Loucy (cell line): ENCODE results near the gene AADACL4.

Experiments used
- H2AFZ ChIP-seq: fragments of 200-600 bp; sonication (generic); 2 replicates; pipeline ENCODE4 v1.6.0; 2016; ENCODE audit warnings: antibody characterized with exemption, mild to moderate bottlenecking, low read length, moderate library complexity
- H3F3A ChIP-seq: fragments of 200-600 bp; 2 replicates; pipeline ENCODE4 v1.6.0; 2016; ENCODE audit warnings: antibody characterized with exemption, low read depth, mild to moderate bottlenecking
- H3K27me3 ChIP-seq: fragments of 200-600 bp; sonication (generic); 2 replicates; pipeline ENCODE4 v1.6.1; 2014; ENCODE audit warnings: low read length, mild to moderate bottlenecking; ENCODE audit not compliant: insufficient read depth, poor library complexity, severe bottlenecking
- H3K36me3 ChIP-seq: fragments of 200-600 bp; sonication (generic); 2 replicates; pipeline ENCODE4 v1.6.1; 2016; ENCODE audit warnings: low read length; ENCODE audit not compliant: insufficient read depth
- H3K4me1 ChIP-seq: fragments of 200-600 bp; sonication (generic); 2 replicates; pipeline ENCODE4 v1.5.1; 2014; ENCODE audit warnings: low read length, mild to moderate bottlenecking; ENCODE audit not compliant: insufficient read depth, poor library complexity, severe bottlenecking
- H3K4me2 ChIP-seq: fragments of 200-600 bp; sonication (generic); 2 replicates; pipeline ENCODE4 v1.6.0; 2014; ENCODE audit warnings: antibody characterized with exemption, low read length, low read depth, mild to moderate bottlenecking; ENCODE audit not compliant: poor library complexity, severe bottlenecking
- H3K4me3 ChIP-seq: fragments of 200-600 bp; sonication (generic); 2 replicates; pipeline ENCODE4 v1.5.1; 2014; ENCODE audit warnings: low read length, mild to moderate bottlenecking, mixed read lengths; ENCODE audit not compliant: poor library complexity, severe bottlenecking
- H3K79me2 ChIP-seq: fragments of 200-600 bp; sonication (generic); 2 replicates; pipeline ENCODE4 v1.6.1; 2014; ENCODE audit warnings: low read length; ENCODE audit not compliant: insufficient read depth
- H3K9ac ChIP-seq: fragments of 200-600 bp; sonication (generic); 2 replicates; pipeline ENCODE4 v1.6.0; 2014; ENCODE audit warnings: mild to moderate bottlenecking, low read depth, low read length, moderate library complexity; ENCODE audit not compliant: poor library complexity, severe bottlenecking
- H3K9me2 ChIP-seq: fragments of 200-600 bp; sonication (generic); replicated peaks from 2 replicates; pipeline ENCODE4 v1.6.1; 2016; ENCODE audit warnings: low read depth, low read length, mixed read lengths
- H3K9me3 ChIP-seq: fragments of 200-600 bp; sonication (generic); 2 replicates; pipeline ENCODE4 v1.6.1; 2014; ENCODE audit warnings: mild to moderate bottlenecking, antibody characterized with exemption, low read length, low read depth; ENCODE audit not compliant: insufficient read depth
- H4K20me1 ChIP-seq: fragments of 200-600 bp; sonication (generic); 2 replicates; pipeline ENCODE4 v1.6.0; 2014; ENCODE audit warnings: antibody characterized with exemption, low read length, mild to moderate bottlenecking; ENCODE audit not compliant: insufficient read depth, poor library complexity, severe bottlenecking
- CTCF ChIP-seq: fragments of 200-600 bp; sonication (generic); conservative IDR thresholded peaks from 2 replicates; pipeline ENCODE4 v1.5.1; 2014; ENCODE audit warnings: mild to moderate bottlenecking, antibody characterized with exemption, low read length
- EZH2phosphoT487 ChIP-seq: fragments of 200-600 bp; IDR thresholded peaks from 2 replicates; pipeline ENCODE4 v1.6.1; 2018; ENCODE audit warnings: antibody characterized with exemption, mild to moderate bottlenecking, moderate library complexity, borderline replicate concordance

AADACL4 gene

GRCh38 chr1:12607263-12607662, 36.6 kb upstream of the AADACL4 start:
- no peak overlapping the region for H2AFZ ChIP-seq
- no peak overlapping the region for H3K4me3 ChIP-seq
- H3K79me2 ChIP-seq, result peaks cover 24% of the 10 kb centered on the region; the same call in 1 of the 2 replicates
- H3F3A ChIP-seq, result no peaks in the 10 kb centered on the region
- H3K4me2 ChIP-seq, result no peak overlapping the region
- no peaks in the 10 kb centered on the region for H3K9me2 ChIP-seq
- no peaks in the 10 kb centered on the region for H3K36me3 ChIP-seq
- TF ChIP-seq EZH2phosphoT487, result no peak
- TF ChIP-seq CTCF, result no peak
- H3K9me3 ChIP-seq, result no peaks in the 10 kb centered on the region
- H3K27me3 ChIP-seq, result no peaks in the 10 kb centered on the region
- H3K4me1 ChIP-seq, result peaks cover 10% of the 10 kb centered on the region
- H3K9ac ChIP-seq, result no peak overlapping the region
- H4K20me1 ChIP-seq, result no peaks in the 10 kb centered on the region

GRCh38 chr1:12608311-12608957, 35.5 kb upstream of the AADACL4 start:
- Histone ChIP-seq H3K4me3 (no peak overlapping the region), H2AFZ (no peak overlapping the region), H3K9ac (no peak overlapping the region), H3K27me3 (no peaks in the 10 kb centered on the region), H3K9me2 (no peaks in the 10 kb centered on the region), H3F3A (no peaks in the 10 kb centered on the region), H3K36me3 (no peaks in the 10 kb centered on the region), H3K4me2 (no peak overlapping the region), H4K20me1 (no peaks in the 10 kb centered on the region), H3K79me2 (peaks cover 21% of the 10 kb centered on the region; the same call in 1 of the 2 replicates), H3K4me1 (peaks cover 16% of the 10 kb centered on the region), H3K9me3 (no peaks in the 10 kb centered on the region)
- TF ChIP-seq CTCF, result no peak
- TF ChIP-seq EZH2phosphoT487, result no peak

- H3K4me3 ChIP-seq, result no peak overlapping the region
- no peaks in the 10 kb centered on the region for H3K36me3 ChIP-seq
- H3K4me2 ChIP-seq, result no peak overlapping the region
- peaks cover 25% of the 10 kb centered on the region; the same call in 1 of the 2 replicates for H3K79me2 ChIP-seq
- no peaks in the 10 kb centered on the region for H3K27me3 ChIP-seq
- no peak overlapping the region for H2AFZ ChIP-seq
- no peaks in the 10 kb centered on the region for H3F3A ChIP-seq
- H3K9ac ChIP-seq, result no peak overlapping the region
- H4K20me1 ChIP-seq, result no peaks in the 10 kb centered on the region
- H3K4me1 ChIP-seq, result peaks cover 15% of the 10 kb centered on the region
- no peaks in the 10 kb centered on the region for H3K9me3 ChIP-seq
- no peaks in the 10 kb centered on the region for H3K9me2 ChIP-seq
- TF ChIP-seq EZH2phosphoT487 (no peak), CTCF (no peak)
These were observed 34.3 kb upstream of the AADACL4 start for GRCh38 chr1:12609469-12610003.
